ENCODE measurements around the gene TMSB15B. TPM values are rescaled to one million over a fixed set of nuclear protein-coding genes. Genes with fewer than 3 reads are reported as not detected.
"Not testable (repeated sequence)": the region's sequence is repeated elsewhere in the genome, so short reads cannot be mapped to it uniquely, and the experiment has no call there.

TMSB15B gene
- polyA plus RNA-seq (6.1 to 11.5 TPM (median 7.9 TPM) in 3 replicates), polyA minus RNA-seq (0.48 to 1.8 TPM in 2 of 3 replicates, not detected in the other)
- 0.57 TPM for polyA plus RNA-seq (2011; ENCODE audit: low read depth)
- polyA plus RNA-seq (2011; cell fraction: cytosol; rRNA removed): 4.1 and 7.8 TPM in 2 replicates
- 3.3 and 4.1 TPM in 2 replicates for polyA plus RNA-seq (2011; cell fraction: nucleus; rRNA removed)
- polyA plus RNA-seq (2012; ENCODE audit: low replicate concordance): 1.8 and 6.1 TPM in 2 replicates
- not detected for polyA minus RNA-seq (2011; cell fraction: cytosol; rRNA and poly(A)+ RNA removed)
- 0.74 and 2.0 TPM in 2 replicates for polyA minus RNA-seq (2011; cell fraction: nucleus; rRNA and poly(A)+ RNA removed)

GRCh38 chrX:103962411-103963278 is at the start of gene TMSB15B:
Gene TMSB15B (plus strand): TSS chrX:103962627.
- not testable (repeated sequence) for FAIRE-seq

GRCh38 chrX:103913356-103914020 is 48.9 kb upstream of the TMSB15B start:
- H3K27me3 ChIP-seq (ENCODE audit: control insufficient read depth, extremely low read depth, insufficient read depth, low read length): no peaks in the 10 kb centered on the region
- H3K27ac ChIP-seq (ENCODE audit: control insufficient read depth, insufficient read depth, low read length): no peak overlapping the region
- DNase-seq (ENCODE audit: low read depth, low spot score) (no peak), FAIRE-seq (no peak)
- no peak overlapping the region for H3K4me2 ChIP-seq (ENCODE audit: control insufficient read depth, extremely low read depth, insufficient read depth, low read depth, low read length)
- dilution Hi-C loops (cut with MboI; ENCODE audit: extremely low pct_ligation_motif_present, low sequenced_read_pairs): no loop called here
- H3K9me3 ChIP-seq (ENCODE audit: control insufficient read depth, low read depth, low read length): no peaks in the 10 kb centered on the region
- no peaks in the 10 kb centered on the region for H3K36me3 ChIP-seq (ENCODE audit: control insufficient read depth in 2 of 2, extremely low read depth in 1 of 2, insufficient read depth in 2 of 2, low read length in 2 of 2)
- H2AFZ ChIP-seq (ENCODE audit: control insufficient read depth, low read length): no peak overlapping the region
- no peaks in the 10 kb centered on the region for H4K20me1 ChIP-seq (ENCODE audit: control insufficient read depth, extremely low read depth, insufficient read depth, low read length)
- no peaks in the 10 kb centered on the region for H3K4me1 ChIP-seq (ENCODE audit: control insufficient read depth, extremely low read depth, insufficient read depth, low read length)
- no peak overlapping the region for H3K4me3 ChIP-seq (ENCODE audit: control insufficient read depth in 2 of 3, extremely low read depth in 1 of 3, insufficient read depth in 2 of 3, low read depth in 1 of 3, low read length in 3 of 3)
- no peak overlapping the region for H3K9ac ChIP-seq (ENCODE audit: control insufficient read depth, extremely low read depth, insufficient read depth, low read length)
- H3K9me1 ChIP-seq (ENCODE audit: control insufficient read depth, extremely low read depth, insufficient read depth, low read length): no peaks in the 10 kb centered on the region
- no peak for TF ChIP-seq EZH2 (IDR thresholded peaks at IDR 0.05; ENCODE audit: low read length)
- no peak for TF ChIP-seq CTCF (optimal IDR thresholded peaks at IDR 0.05 in 1 of 3, IDR thresholded peaks at IDR 0.05 in 1 of 3, conservative IDR thresholded peaks at IDR 0.05 in 1 of 3; ENCODE audit: extremely low read depth in 1 of 3, insufficient read depth in 2 of 3, low read length in 3 of 3)
- no peaks in the 10 kb centered on the region for H3K79me2 ChIP-seq (ENCODE audit: control insufficient read depth, insufficient read depth, low read length)

More at GRCh38 chrX:103962411-103963278, at the start of gene TMSB15B:
- H3K9me3 ChIP-seq (ENCODE audit: control insufficient read depth, low read depth, low read length); H3K79me2 ChIP-seq (ENCODE audit: control insufficient read depth, insufficient read depth, low read length); dilution Hi-C loops (cut with MboI; ENCODE audit: extremely low pct_ligation_motif_present, low sequenced_read_pairs); H3K27me3 ChIP-seq (ENCODE audit: control insufficient read depth, extremely low read depth, insufficient read depth, low read length); H3K36me3 ChIP-seq (ENCODE audit: control insufficient read depth in 2 of 2, extremely low read depth in 1 of 2, insufficient read depth in 2 of 2, low read length in 2 of 2); H3K4me1 ChIP-seq (ENCODE audit: control insufficient read depth, extremely low read depth, insufficient read depth, low read length); H4K20me1 ChIP-seq (ENCODE audit: control insufficient read depth, extremely low read depth, insufficient read depth, low read length); H3K4me2 ChIP-seq (ENCODE audit: control insufficient read depth, extremely low read depth, insufficient read depth, low read depth, low read length); DNase-seq (ENCODE audit: low read depth, low spot score); H3K4me3 ChIP-seq (ENCODE audit: control insufficient read depth in 2 of 3, extremely low read depth in 1 of 3, insufficient read depth in 2 of 3, low read depth in 1 of 3, low read length in 3 of 3); H3K9ac ChIP-seq (ENCODE audit: control insufficient read depth, extremely low read depth, insufficient read depth, low read length); H2AFZ ChIP-seq (ENCODE audit: control insufficient read depth, low read length); H3K9me1 ChIP-seq (ENCODE audit: control insufficient read depth, extremely low read depth, insufficient read depth, low read length); H3K27ac ChIP-seq (ENCODE audit: control insufficient read depth, insufficient read depth, low read length): not testable (repeated sequence)
